Stimulated activated CD8-positive, alpha-beta memory T cell treated with anti-CD3 and anti-CD28 coated beads, Interleukin-4, amount 100 ng/mL, for 4 hours (primary cell): Measurements from ENCODE around the gene PRPH.
A peak's percentile ranks its signal among the peaks of the same experiment; 100 is the strongest.

Source experiments
- DNase-seq, 2 donors: peaks; one replicate each; pipeline ENCODE4 v3.0.0-alpha.2; 2020; ENCODE audit warnings: low read depth in 2 of 2, low spot score in 1 of 2

The PRPH gene

GRCh38 chr12:49345051-49345824 is 50.3 kb downstream of the PRPH start:
- no peak for DNase-seq

GRCh38 chr12:49345825-49346658 is 51.1 kb downstream of the PRPH start:
- DNase-seq, result no peak

GRCh38 chr12:49346659-49347310 is 51.8 kb downstream of the PRPH start, which contains the start of gene DNAJC22:
DNAJC22 (plus strand) TSS chr12:49346888; CDS start chr12:49348873, 1,985 bp downstream.
- no peak for DNase-seq

- DNase-seq, result peak; percentile 51 to 57
These were observed 52.6 kb downstream of the PRPH start for GRCh38 chr12:49347311-49348193.
